DOHH2 (cell line): ENCODE data around the gene CLDN22.
"Not testable (repeated sequence)": the region's sequence is repeated elsewhere in the genome, so short reads cannot be mapped to it uniquely, and the experiment has no call there.

ENCODE experiments used
- CTCF ChIP-seq: fragments of 200-600 bp; sonication (generic); IDR thresholded peaks from one replicate; pipeline ENCODE4 v1.5.1; 2014; ENCODE audit warnings: antibody characterized with exemption, mild to moderate bottlenecking, low read depth, low read length; ENCODE audit not compliant: poor library complexity, severe bottlenecking
- EZH2phosphoT487 ChIP-seq: fragments of 200-600 bp; sonication (generic); IDR thresholded peaks from 2 replicates; pipeline ENCODE4 v1.6.1; 2017; ENCODE audit warnings: borderline replicate concordance, mild to moderate bottlenecking, antibody characterized with exemption, low read length, moderate library complexity, mixed read lengths

- TF ChIP-seq CTCF, EZH2phosphoT487: not testable (repeated sequence)
Observed at GRCh38 chr4:183326387-183326786, 6.3 kb upstream of the CLDN22 start.
